ENCODE results near the gene GIT1.

DNA sequence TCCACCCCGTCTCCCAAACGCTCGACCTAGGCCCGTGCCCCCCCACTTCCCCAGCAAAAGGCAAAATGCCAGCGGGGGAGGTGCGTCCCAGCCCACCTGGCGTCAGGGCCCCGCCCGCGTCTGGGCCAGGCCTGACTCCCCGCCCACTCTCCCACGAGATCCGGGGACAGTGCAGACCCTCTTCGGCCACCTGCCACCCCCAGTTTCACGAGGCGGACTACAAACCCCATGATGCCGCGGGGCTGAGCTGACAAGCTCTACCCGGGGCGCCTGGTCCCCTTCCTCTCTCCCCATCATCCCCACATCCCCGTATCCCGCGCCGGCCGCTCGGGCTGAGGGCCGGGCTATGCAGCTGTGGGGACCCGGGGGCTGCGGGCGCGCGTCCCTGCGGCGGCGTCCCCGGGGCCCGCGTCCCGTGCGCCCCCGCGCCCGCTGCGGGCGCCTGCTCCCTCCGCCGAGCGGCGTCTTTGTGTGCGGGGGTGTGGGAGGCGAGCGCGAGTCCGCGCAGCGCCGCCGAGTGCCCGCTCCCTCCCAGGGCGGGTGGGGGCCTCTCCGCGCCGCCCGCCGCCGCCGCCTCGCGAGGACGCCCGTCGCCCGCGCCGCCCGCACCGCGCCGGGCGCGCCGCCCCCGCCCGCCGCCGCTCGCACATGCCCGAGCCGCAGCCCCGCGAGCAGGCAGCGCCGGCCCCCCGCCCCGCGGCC lies 3.6 kb upstream of the GIT1 start, which contains the start of gene ANKRD13B:
- no peak for TF ChIP-seq MYC (IDR thresholded peaks at IDR 0.05; ENCODE audit: low read depth, low read length)
- no peak for TF ChIP-seq CTCF (IDR thresholded peaks at IDR 0.05; ENCODE audit: low read depth, low read length)
- no peak for TF ChIP-seq POLR2A (IDR thresholded peaks at IDR 0.05; ENCODE audit: extremely low read depth, insufficient read length)
- TF ChIP-seq, protein P1, sequence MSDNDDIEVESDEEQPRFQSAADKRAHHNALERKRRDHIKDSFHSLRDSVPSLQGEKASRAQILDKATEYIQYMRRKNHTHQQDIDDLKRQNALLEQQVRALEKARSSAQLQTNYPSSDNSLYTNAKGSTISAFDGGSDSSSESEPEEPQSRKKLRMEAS (IDR thresholded peaks at IDR 0.05; ENCODE audit: low read depth, low read length): 0 out of 2 replicates have a peak, but pooled peaks have one; percentile 24

Data from NB4 (cell line).